PFSK-1 (cell line): ENCODE results near the gene IQGAP1.

Source experiments
- FOXP2 ChIP-seq: optimal IDR thresholded peaks from 2 replicates; pipeline ENCODE3; 2011; ENCODE audit warnings: borderline replicate concordance, control low read depth, inconsistent platforms; ENCODE audit not compliant: insufficient read depth; ENCODE audit errors: extremely low read length, extremely low read depth
- POLR2AphosphoS5 ChIP-seq: IDR thresholded peaks from 2 replicates; pipeline ENCODE4 v1.6.1; 2012; ENCODE audit warnings: low read depth, mild to moderate bottlenecking, control low read depth, low read length, moderate library complexity
- REST ChIP-seq, 2 experiments: IDR thresholded peaks; 2 replicates each; pipeline versions ENCODE4 v1.6.1 to v1.8.0; 2011 to 2012; ENCODE audit warnings: low read depth in 2 of 2, low read length in 2 of 2, control low read depth in 1 of 2, inconsistent platforms in 1 of 2, mild to moderate bottlenecking in 1 of 2, moderate library complexity in 1 of 2; ENCODE audit not compliant: insufficient read depth in 1 of 2
- SIN3A ChIP-seq: IDR thresholded peaks from 2 replicates; pipeline ENCODE4 v1.6.1; 2012; ENCODE audit warnings: mild to moderate bottlenecking, low read length, moderate library complexity, borderline replicate concordance; ENCODE audit not compliant: insufficient read depth
- TAF1 ChIP-seq: IDR thresholded peaks from 2 replicates; pipeline ENCODE4 v1.6.1; 2012; ENCODE audit warnings: low read length, control low read depth, borderline replicate concordance; ENCODE audit not compliant: insufficient read depth

The IQGAP1 gene

GRCh38 chr15:90442423-90442822 is 54.4 kb downstream of the IQGAP1 start:
- TF ChIP-seq SIN3A: no peak
- TF ChIP-seq REST (IDR thresholded peaks at IDR 0.05; ENCODE audit: insufficient read depth in 1 of 2, low read depth in 2 of 2, low read length in 2 of 2): no peak
- TF ChIP-seq FOXP2: no peak
- TF ChIP-seq POLR2AphosphoS5: no peak
- no peak for TF ChIP-seq TAF1

- TF ChIP-seq TAF1: no peak
- no peak for TF ChIP-seq SIN3A
- no peak for TF ChIP-seq POLR2AphosphoS5
- no peak for TF ChIP-seq FOXP2
- TF ChIP-seq REST (IDR thresholded peaks at IDR 0.05; ENCODE audit: insufficient read depth in 1 of 2, low read depth in 2 of 2, low read length in 2 of 2): no peak
Observed at GRCh38 chr15:90449206-90449735, 61.2 kb downstream of the IQGAP1 start.

- TF ChIP-seq TAF1 (no peak), FOXP2 (no peak), REST (IDR thresholded peaks at IDR 0.05; ENCODE audit: insufficient read depth in 1 of 2, low read depth in 2 of 2, low read length in 2 of 2) (no peak), SIN3A (no peak), POLR2AphosphoS5 (no peak)
Observed at GRCh38 chr15:90451053-90451850, 63.2 kb downstream of the IQGAP1 start.

- TF ChIP-seq POLR2AphosphoS5 (no peak), TAF1 (no peak), SIN3A (no peak), FOXP2 (no peak), REST (IDR thresholded peaks at IDR 0.05; ENCODE audit: insufficient read depth in 1 of 2, low read depth in 2 of 2, low read length in 2 of 2) (no peak)
Observed at GRCh38 chr15:90456236-90456635, 68.2 kb downstream of the IQGAP1 start.

GRCh38 chr15:90458061-90458460 is 70.0 kb downstream of the IQGAP1 start:
- TF ChIP-seq REST (IDR thresholded peaks at IDR 0.05; ENCODE audit: insufficient read depth in 1 of 2, low read depth in 2 of 2, low read length in 2 of 2) (no peak), SIN3A (no peak), TAF1 (no peak), POLR2AphosphoS5 (no peak), FOXP2 (no peak)
